Gastroesophageal sphincter (tissue), 4 donors: ENCODE data around the gene TPRN. TPM values are rescaled to one million over a fixed set of nuclear protein-coding genes. Genes with fewer than 3 reads are reported as not detected.

Source experiments
- ATAC-seq: fragments of 150-250 bp; one replicate; pipeline ENCODE4 v1.9.1; 2016; ENCODE audit warnings: mild to moderate bottlenecking, moderate library complexity
- H3K27ac ChIP-seq, 4 donors: fragments of 200-600 bp; sonication (generic) in 3 of 4; 1 replicate in 3 of 4; 2 replicates in 1 of 4; pipeline ENCODE4 v1.5.1; 2016 to 2019
- H3K27me3 ChIP-seq: fragments of 200-600 bp; sonication (generic); one replicate; pipeline ENCODE4 v1.5.1; 2019
- H3K36me3 ChIP-seq, 2 donors: fragments of 200-600 bp; sonication (generic); one replicate each; pipeline ENCODE4 v1.5.1; 2019; ENCODE audit warnings: control low read depth in 1 of 2
- H3K4me1 ChIP-seq, 3 donors: fragments of 200-600 bp; sonication (generic); 1 replicate in 2 of 3; 2 replicates in 1 of 3; pipeline ENCODE4 v1.5.1; 2016 to 2019; ENCODE audit warnings: control low read depth in 2 of 3
- H3K4me3 ChIP-seq, 2 donors: fragments of 200-600 bp; sonication (generic); one replicate each; pipeline ENCODE4 v1.5.1; 2019; ENCODE audit warnings: mild to moderate bottlenecking in 1 of 2, moderate library complexity in 1 of 2
- H3K9me3 ChIP-seq, 3 donors: fragments of 200-600 bp; sonication (generic); one replicate each; pipeline ENCODE4 v1.5.1; 2017 to 2019; ENCODE audit warnings: control low read depth in 2 of 3
- EP300 ChIP-seq: sonication (generic); formaldehyde crosslinking; IDR thresholded peaks from one replicate; pipeline ENCODE4 v1.6.1; 2017; ENCODE audit warnings: antibody characterized with exemption, mild to moderate bottlenecking
- POLR2A ChIP-seq, 2 donors: fragments of 450-650 bp; IDR thresholded peaks; one replicate each; pipeline ENCODE4 v1.6.1; 2017; ENCODE audit warnings: antibody characterized with exemption in 2 of 2, mild to moderate bottlenecking in 2 of 2, moderate library complexity in 1 of 2
- POLR2AphosphoS5 ChIP-seq: sonication (generic); formaldehyde crosslinking; IDR thresholded peaks from one replicate; pipeline ENCODE4 v1.6.1; 2017; ENCODE audit warnings: antibody characterized with exemption
- WGBS, 2 donors: methylation state at CpG; one replicate each; pipeline ENCODE4 v1.1.5; 2018; ENCODE audit warnings: low coverage in 1 of 2; 5-methylcytosine and 5-hydroxymethylcytosine counted together
- total RNA-seq, 4 donors: library from RNA; depleted of rRNA; stranded (reverse); fragments of >200 nt; gene quantifications; one replicate each; pipeline ENCODE4 v1.1.0, GENCODE V29; 2016
- TF ChIP-seq, protein P1 (sequence below), 4 experiments: fragments of 200-600 bp in 2 of 4; fragments of 450-650 bp in 2 of 4; sonication (generic) in 1 of 4; IDR thresholded peaks; one replicate each; pipeline ENCODE4 v1.5.1; 2017 to 2019; ENCODE audit warnings: antibody characterized with exemption in 4 of 4, mild to moderate bottlenecking in 2 of 4, moderate library complexity in 2 of 4

The TPRN gene
- total RNA-seq, 4 donors from 2014 or later, result 3.6 to 11.6 (median 6.1) TPM

DNA sequence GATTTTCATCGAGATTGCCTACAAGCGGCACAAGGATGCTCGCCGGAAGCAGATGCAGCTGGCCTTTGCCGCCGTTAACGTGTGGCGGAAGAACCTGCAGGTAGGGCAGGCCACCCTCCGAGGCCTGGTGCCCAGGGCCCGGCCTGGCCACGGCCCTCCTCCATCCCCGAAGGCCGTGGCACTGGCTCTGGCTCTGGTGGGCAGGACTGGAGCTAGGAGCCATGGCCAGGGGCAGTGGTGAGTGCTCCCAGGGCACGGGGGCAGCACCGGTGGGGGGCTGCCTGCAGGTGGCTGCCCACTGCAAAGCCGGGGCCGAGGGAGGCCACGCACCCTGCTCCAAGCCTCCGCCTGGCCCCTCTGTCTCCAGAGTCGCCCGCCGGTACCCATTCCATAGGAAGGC lies 36.7 kb downstream of the TPRN start:
- H3K27ac ChIP-seq, result no peak overlapping the region
- no peak overlapping the region for H3K4me3 ChIP-seq
- no peaks in the 10 kb centered on the region for H3K9me3 ChIP-seq
- H3K27me3 ChIP-seq, result peaks cover 100% of the 10 kb centered on the region
- no peak for TF ChIP-seq POLR2AphosphoS5
- TF ChIP-seq POLR2A (IDR thresholded peaks at IDR 0.05), result no peak
- TF ChIP-seq, protein P1, sequence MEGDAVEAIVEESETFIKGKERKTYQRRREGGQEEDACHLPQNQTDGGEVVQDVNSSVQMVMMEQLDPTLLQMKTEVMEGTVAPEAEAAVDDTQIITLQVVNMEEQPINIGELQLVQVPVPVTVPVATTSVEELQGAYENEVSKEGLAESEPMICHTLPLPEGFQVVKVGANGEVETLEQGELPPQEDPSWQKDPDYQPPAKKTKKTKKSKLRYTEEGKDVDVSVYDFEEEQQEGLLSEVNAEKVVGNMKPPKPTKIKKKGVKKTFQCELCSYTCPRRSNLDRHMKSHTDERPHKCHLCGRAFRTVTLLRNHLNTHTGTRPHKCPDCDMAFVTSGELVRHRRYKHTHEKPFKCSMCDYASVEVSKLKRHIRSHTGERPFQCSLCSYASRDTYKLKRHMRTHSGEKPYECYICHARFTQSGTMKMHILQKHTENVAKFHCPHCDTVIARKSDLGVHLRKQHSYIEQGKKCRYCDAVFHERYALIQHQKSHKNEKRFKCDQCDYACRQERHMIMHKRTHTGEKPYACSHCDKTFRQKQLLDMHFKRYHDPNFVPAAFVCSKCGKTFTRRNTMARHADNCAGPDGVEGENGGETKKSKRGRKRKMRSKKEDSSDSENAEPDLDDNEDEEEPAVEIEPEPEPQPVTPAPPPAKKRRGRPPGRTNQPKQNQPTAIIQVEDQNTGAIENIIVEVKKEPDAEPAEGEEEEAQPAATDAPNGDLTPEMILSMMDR (IDR thresholded peaks at IDR 0.05), result no peak
- TF ChIP-seq EP300, result no peak
- H3K4me1 ChIP-seq, result peaks cover 5 to 49% (median 32%) of the 10 kb centered on the region in 3 donors
- no peak for ATAC-seq
- no peaks in the 10 kb centered on the region for H3K36me3 ChIP-seq
- WGBS, 2 donors, result no CpG with 5 or more reads among the region's 22 CpGs

DNA sequence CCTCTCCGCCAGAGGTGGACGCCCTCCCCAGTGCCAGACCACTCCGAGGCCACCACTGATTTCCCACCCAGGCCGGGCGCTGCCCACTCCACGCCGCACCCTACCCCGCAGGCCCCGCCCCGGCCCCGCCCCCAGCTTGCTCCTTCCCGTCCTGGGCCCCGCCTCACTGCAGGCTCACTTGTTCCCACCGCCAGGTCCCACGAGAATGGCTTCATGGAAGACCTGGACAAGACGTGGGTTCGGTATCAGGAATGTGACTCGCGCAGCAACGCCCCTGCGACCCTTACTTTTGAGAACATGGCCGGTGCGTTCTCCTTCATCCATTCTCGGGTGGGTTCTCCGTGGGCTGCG lies 37.2 kb downstream of the TPRN start:
- peak overlapping the region in 1 of 2 donors; percentile 38 for H3K4me3 ChIP-seq

DNA sequence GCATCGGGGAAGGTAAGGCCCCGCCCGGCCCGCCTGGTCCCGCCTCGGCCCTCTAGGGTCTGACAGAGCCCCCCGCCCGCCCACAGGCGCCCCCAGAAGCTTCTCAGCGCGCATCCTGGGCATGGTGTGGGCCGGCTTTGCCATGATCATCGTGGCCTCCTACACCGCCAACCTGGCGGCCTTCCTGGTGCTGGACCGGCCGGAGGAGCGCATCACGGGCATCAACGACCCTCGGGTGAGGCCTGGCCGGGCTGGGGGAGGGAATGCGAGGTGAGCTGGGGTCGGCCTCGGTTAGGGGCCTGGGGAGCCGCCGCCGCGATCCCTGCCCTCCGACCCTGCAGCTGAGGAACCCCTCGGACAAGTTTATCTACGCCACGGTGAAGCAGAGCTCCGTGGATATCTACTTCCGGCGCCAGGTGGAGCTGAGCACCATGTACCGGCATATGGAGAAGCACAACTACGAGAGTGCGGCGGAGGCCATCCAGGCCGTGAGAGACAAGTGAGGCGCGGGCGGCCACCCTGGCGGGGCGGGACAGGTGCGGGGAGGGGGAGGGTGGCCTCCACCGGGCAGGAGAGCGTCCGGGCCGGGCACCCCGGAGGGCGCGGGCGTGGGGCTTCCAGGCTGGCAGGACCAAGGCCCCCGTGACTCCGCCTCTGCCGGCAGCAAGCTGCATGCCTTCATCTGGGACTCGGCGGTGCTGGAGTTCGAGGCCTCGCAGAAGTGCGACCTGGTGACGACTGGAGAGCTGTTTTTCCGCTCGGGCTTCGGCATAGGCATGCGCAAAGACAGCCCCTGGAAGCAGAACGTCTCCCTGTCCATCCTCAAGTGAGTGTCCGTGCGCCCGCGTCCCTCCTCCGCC lies 37.8 kb downstream of the TPRN start:
- H3K27ac ChIP-seq, result no peak overlapping the region
- no peaks in the 10 kb centered on the region for H3K9me3 ChIP-seq
- peak overlapping the region in 1 of 2 donors; percentile 38 for H3K4me3 ChIP-seq
- H3K27me3 ChIP-seq, result peaks cover 100% of the 10 kb centered on the region
- peak; percentile 18 for ATAC-seq
- no peaks in the 10 kb centered on the region for H3K36me3 ChIP-seq
- 3% methylated on average over 5 of the region's 74 CpGs; no CpG with 5 or more reads in 1 of the 2 donors for WGBS, 2 donors
- TF ChIP-seq, protein P1 (IDR thresholded peaks at IDR 0.05), result peak in 2 of 4 experiments; percentile 16 to 23
- TF ChIP-seq EP300, result no peak
- peaks cover 0 to 38% (median 21%) of the 10 kb centered on the region in 3 donors for H3K4me1 ChIP-seq

More for the DNA sequence above, 37.2 kb downstream of the TPRN start:
- no peak for ATAC-seq
- Histone ChIP-seq H3K36me3 (no peaks in the 10 kb centered on the region), H3K4me1 (peaks cover 3 to 44% (median 27%) of the 10 kb centered on the region in 3 donors), H3K27me3 (peaks cover 100% of the 10 kb centered on the region), H3K27ac (no peak overlapping the region), H3K9me3 (no peaks in the 10 kb centered on the region)
- TF ChIP-seq POLR2AphosphoS5 (no peak), EP300 (no peak), POLR2A (IDR thresholded peaks at IDR 0.05) (no peak)
- TF ChIP-seq, protein P1 (IDR thresholded peaks at IDR 0.05), result no peak
- 0% methylated on average over 3 of the region's 26 CpGs; no CpG with 5 or more reads in 1 of the 2 donors for WGBS, 2 donors

DNA sequence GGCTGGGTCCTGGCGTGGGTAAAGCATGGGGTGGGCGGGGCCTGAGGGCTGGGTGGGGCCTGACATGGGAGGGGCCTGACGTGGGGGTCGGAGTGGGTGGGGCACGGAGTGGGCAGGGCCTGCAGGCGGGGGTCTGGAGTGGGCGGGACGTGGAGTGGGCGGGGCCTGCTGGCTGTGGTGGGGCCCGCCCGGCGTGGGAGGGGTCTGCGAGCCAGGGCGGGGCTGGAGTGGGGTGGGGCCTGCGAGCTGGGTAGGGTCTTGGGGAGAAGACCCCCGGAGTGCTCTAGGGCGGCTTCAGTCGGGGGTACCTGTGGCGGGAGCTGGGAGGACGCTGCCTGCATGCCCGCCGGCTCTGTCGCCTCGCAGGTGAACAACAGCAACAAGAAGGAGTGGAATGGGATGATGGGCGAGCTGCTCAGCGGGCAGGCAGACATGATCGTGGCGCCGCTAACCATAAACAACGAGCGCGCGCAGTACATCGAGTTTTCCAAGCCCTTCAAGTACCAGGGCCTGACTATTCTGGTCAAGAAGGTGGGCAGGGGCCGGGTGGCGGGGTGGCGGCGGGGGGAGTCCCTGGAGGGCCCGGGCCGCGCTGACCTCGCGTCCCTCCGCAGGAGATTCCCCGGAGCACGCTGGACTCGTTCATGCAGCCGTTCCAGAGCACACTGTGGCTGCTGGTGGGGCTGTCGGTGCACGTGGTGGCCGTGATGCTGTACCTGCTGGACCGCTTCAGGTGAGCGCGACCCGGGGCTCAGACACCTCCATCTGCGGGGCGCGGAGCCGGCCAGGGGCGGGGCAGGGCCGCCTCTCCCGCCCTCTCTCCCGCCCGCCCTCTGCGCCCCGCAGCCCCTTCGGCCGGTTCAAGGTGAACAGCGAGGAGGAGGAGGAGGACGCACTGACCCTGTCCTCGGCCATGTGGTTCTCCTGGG lies 38.7 kb downstream of the TPRN start:
- peaks cover 100% of the 10 kb centered on the region for H3K27me3 ChIP-seq
- H3K36me3 ChIP-seq, result no peaks in the 10 kb centered on the region
- ATAC-seq, result no peak
- no peaks in the 10 kb centered on the region for H3K9me3 ChIP-seq
- WGBS, 2 donors, result 0% methylated on average over 4 of the region's 71 CpGs; no CpG with 5 or more reads in 1 of the 2 donors
- no peak overlapping the region for H3K27ac ChIP-seq
- TF ChIP-seq, protein P1 (IDR thresholded peaks at IDR 0.05), result no peak
- no peak for TF ChIP-seq EP300
- TF ChIP-seq POLR2A (IDR thresholded peaks at IDR 0.05), result no peak
- TF ChIP-seq POLR2AphosphoS5, result no peak
- H3K4me3 ChIP-seq, result no peak overlapping the region
- peaks cover 0 to 36% (median 18%) of the 10 kb centered on the region in 3 donors for H3K4me1 ChIP-seq
